ENCODE data around the gene ATRN.
"Not testable (repeated sequence)": the region's sequence is repeated elsewhere in the genome, so short reads cannot be mapped to it uniquely, and the experiment has no call there.

Gene ATRN

GRCh38 chr20:3521852-3522740, 51.3 kb downstream of the ATRN start:
- no peak for DNase-seq

GRCh38 chr20:3524696-3525095, 53.9 kb downstream of the ATRN start:
- DNase-seq: not testable (repeated sequence)

DNA sequence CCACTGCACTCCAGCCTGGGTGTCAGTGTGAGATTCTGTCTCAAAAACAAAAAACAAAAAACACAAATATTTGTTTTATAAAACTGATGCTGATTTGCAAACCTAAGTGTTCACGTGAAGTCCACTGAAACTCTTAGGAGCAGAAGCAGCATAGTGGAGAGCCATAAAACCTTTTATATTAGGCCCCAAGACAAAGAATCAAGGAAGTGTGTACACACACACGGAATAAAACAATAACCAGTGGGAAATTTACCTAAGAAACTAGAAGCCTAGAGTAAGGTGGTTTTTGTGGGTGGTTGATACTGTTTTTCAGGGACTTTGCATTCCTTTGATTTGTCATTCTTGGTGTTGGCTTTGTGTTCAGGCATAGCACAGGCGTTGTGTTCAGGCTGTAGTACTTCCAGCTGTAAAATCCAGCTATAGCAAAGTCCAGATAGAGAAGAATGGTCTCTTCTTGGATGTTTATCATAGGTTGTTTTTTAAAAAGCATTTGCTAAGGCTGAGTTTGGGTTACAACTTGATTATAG, 61.3 kb downstream of the ATRN start:
- DNase-seq: no peak

DNA sequence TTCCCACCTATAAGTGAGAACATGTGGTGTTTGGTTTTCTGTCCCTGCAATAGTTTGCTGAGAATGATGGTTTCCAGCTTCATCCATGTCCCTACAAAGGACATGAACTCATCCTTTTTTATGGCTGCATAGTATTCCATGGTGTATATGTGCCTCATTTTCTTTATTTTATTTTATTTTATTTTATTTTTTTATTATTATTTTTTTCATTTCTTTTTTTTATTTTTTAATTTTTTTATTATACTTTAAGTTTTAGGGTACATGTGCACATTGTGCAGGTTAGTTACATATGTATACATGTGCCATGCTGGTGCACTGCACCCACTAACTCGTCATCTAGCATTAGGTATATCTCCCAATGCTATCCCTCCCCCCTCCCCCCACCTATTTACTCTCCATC, 66.9 kb downstream of the ATRN start:
- DNase-seq: not testable (repeated sequence)

- no peak for DNase-seq
These were observed 68.7 kb downstream of the ATRN start for GRCh38 chr20:3539311-3540107.

GRCh38 chr20:3541887-3542721, 71.3 kb downstream of the ATRN start:
- DNase-seq: no peak

DNA sequence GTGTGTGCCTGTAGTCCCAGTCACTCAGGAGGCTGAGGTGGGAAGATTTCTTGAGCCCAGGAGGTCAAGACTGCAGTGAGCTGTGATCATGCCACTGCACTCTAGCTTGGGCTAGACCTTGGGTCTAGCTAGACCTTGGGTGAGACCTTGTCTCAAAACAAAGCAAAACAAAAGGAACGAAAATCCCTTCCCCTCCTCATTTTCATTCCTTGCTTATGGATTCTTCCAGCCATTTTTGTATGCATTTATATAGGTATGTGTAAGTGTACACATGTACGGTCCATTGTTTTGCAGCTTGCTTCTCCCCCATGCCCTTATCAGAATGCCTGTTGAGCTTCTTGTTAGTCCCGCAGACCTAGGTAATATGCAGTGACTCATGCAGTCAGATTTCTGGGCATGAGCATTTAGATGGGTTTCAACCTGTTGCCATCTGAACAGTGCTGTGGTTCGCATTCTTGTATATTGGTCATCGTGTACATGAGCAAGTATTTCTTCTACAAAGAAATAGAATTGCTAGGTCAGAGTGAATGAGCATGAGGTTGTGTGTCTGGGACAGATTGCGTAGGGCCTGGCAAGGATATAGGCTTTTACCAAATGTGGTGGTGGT, 73.2 kb downstream of the ATRN start:
- no peak for DNase-seq

DNA sequence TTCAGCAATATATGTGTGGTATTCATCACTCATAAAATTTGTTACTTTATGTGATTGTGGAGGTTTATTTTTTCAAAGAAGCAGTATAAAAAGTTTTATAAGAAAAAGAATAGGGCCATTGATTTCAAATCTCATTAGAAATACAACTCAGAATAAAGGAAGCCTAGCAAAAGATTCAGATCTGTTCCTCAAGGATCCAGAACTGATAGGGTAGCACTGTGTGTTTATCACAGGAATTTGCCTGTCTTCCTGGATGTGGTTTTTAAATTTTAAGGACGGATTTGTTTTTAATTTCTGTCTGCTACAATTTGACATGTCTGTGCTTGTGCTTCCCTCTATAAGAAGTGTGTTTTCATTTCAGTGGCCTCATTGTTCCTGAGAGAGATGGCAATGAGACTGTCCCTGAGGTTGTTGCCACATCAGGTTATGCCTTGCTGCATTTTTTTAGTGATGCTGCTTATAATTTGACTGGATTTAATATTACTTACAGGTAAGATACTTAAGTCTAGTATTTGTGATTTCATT, 74.6 kb downstream of the ATRN start:
- no peak for DNase-seq

DNA sequence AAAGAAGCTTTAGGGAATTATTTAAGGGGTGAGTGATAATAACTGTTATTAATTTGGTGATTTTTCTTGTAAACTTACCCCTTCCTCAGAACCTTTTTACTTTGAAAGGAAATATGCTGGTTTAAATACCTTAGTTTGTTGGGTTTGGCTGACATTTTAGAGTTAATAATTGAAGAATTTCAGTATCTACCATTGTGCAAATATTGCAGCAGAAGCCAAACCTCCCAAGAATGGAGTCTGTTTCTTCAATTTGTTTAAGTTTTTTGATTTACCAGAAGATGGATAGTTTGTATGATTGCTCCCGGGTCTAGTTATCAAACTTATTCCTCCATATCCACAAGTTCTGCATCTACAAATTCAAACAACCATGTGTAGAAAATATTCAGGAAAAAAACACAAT, 77.1 kb downstream of the ATRN start:
- DNase-seq: no peak

DNA sequence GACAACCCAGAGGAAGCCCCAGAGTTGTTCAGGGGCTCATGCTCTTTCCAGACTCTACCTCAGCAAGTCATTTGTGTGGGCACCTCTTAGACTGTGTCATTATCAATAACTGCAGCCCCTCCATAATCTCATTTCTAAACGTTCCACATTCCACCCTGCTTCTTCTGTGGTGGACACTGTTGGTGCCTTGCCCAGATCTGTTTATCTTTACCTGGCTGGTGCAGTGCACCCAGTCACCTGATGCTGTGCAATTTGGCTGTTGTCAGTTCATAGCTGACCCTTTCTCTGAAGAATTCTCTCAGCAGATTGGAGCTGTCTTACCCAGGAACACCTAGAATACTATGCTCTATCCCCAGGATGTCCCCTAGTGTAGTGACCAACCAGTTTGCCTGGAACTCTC, 80.0 kb downstream of the ATRN start:
- DNase-seq: no peak

GRCh38 chr20:3551681-3552434, 81.0 kb downstream of the ATRN start:
- no peak for DNase-seq

DNA sequence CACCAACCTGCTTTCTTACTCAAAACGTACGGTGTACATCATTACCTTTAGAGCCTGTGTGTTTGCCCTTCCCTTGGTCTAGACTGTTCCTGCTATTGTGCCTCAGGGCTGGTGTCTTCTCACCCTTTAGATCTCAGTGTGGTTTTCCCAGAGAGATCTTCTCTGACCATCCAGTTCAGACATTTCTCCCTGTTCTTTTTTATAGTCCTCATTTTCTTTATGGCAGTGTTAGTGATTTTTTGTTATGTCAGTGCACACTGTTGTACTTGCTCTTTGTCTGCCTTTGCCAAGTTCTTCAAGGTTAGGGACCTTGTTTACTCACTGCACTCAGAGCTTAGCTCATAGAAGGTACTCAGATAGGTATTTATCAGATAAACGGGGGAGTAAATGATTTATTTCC, 82.8 kb downstream of the ATRN start:
- no peak for DNase-seq

GRCh38 chr20:3557237-3557785, 86.5 kb downstream of the ATRN start:
- no peak for DNase-seq

- no peak for DNase-seq
These were observed 88.4 kb downstream of the ATRN start for GRCh38 chr20:3559231-3559630.

DNA sequence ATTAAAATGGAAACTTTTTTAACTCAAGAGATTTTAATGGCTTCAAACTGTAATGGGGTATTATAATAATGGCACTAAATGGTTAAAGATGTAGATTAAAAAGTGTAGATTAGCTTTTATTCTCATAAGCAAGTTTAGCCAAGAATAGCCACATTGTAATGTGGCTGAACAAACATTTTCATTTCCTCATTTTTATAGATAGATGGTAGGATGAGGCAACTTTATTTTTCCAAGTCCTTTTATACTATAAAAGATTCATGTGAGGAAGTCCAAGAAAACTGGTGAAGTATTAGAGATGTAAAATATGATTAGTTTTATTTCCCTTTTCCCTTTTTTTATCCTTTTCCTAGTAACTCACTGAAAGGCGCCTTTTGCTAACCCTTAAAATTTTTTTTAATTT, 88.8 kb downstream of the ATRN start:
- DNase-seq: no peak

DNA sequence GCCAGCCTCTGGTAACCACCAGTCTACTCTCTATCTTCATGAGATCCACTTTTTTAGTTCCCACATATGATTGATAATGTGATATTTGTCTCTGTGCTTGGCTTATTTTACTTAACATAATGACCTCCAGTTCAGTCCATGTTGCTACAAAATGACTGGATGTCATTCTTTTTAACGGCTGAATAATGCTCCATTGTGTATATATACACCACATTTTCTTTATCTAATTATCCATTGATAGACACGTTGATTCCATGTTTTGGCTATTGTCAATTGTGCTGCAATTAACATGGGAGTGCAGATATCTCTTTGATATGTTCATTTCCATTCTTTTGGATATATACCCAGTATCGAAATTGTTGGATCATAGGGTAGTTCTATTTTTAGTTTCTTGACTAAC, 89.3 kb downstream of the ATRN start:
- DNase-seq: no peak

- DNase-seq: no peak
These were observed 89.8 kb downstream of the ATRN start for GRCh38 chr20:3560578-3560977.

DNA sequence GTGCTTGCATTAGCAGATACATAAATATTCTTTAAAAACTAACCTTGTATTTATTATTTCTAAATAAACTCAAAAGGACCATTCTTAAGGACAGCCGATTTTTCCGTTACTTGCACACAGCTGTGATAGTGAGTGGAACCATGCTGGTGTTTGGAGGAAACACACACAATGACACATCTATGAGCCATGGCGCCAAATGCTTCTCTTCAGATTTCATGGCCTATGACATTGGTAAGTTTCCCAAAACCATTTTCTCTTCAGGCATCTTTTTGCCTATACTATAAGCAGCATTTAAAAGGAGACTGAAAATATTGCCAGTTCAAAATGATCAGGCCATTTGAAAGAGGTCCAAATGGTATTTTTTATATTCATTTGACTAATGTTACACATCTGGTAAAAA, 92.3 kb downstream of the ATRN start:
- DNase-seq: no peak

DNA sequence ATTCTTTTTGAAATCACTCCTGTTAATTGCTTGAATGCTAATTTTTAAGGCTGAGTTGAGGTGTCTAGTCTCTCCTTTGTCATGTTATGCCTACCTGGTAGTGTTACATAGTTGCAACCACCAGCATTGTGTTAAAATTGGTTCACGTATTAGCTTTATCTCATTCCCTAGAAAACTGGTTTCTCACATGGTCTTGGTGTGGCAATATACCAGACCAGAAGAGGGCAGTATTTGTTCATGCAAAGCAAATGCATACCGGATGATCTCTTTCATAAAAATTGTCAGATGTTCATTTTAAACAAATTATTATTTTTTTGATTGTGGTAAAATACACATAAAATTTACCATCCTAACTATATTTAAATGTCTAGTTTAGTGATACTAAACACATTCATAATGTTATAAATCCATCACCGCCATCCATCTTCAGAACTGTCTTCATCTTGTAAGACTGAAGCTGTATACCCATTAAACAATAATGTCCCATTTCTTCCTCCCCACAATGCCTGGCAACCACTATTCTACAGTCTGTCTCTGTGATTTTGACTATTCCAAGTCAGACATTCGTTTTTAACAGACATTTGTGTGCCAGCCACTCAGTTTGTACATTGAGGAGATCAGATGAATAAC, 92.8 kb downstream of the ATRN start:
- DNase-seq: no peak

DNA sequence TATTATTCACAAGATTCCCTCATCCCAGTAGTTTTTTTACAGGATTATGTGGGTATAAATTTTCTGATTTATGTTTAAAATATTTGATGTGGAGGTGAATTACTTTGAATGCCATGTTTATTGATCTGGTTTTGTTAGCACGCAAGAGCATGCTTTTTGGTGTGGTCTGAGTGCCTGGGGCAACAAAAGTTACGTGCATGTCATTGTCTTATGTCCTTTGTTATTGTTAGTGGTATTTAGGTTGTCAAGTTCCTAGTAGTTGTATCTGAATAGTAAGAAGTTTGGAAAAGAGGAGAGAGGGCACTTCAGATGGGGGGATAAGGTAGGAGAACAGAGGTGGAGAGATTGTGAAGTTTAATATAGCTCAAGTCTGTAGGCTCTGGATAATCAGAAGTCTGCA, 95.0 kb downstream of the ATRN start:
- no peak for DNase-seq

DNA sequence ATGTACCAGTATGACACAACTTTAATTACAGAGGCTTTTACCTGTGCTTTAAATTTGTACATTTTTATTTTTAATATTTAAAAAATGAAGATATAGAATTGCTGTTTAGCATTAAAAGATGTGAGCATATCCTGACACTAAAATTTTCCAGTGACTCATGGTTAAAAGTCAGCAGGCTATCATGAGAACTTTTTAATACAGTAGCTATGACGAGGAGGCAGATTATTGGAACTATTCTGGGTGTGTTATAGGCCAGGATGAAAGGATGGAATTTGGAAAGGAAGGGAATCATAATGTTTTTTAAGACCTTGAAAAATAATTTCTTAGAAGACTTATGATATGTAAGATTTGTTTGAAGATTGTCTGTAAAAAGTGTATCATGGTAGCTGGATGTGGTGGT, 101.3 kb downstream of the ATRN start:
- no peak for DNase-seq

Data from stimulated activated CD4-positive, alpha-beta T cell treated with anti-CD3 and anti-CD28 coated beads, Interleukin-4, amount 100 ng/mL, for 4 hours (primary cell).